ENCODE results near the gene WDFY4.

DNA sequence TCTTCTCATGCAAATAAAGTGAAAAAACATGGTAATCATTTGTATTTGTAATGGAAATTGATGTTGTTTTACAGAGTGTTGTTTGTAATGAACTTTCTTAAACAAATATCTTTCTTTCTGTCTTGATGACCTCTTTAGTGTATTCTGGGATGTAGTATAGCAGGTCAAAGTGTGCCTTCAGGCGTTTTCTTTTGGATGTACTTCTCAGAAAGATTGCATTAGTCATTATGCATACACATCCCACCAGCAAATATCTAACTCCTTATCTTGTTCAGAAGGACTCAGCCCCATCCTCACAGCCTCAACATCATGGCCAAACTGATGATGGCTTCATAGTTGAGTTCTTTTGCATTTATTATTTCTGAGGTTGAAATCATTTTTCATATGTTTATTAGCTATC is 130.3 kb downstream of the WDFY4 start:
- TF ChIP-seq CTCF (conservative IDR thresholded peaks at IDR 0.05 in 1 of 2, IDR thresholded peaks at IDR 0.05 in 1 of 2; ENCODE audit: extremely low read depth in 1 of 2, insufficient read depth in 1 of 2, low read depth in 1 of 2, low read length in 2 of 2), result no peak
- TF ChIP-seq EZH2 (IDR thresholded peaks at IDR 0.05; ENCODE audit: borderline replicate concordance, low read length), result no peak

Data from mammary epithelial cell (primary cell).